ENCODE data around the gene VENTX.

GRCh38 chr10:133282846-133283390, 45.3 kb downstream of the VENTX start:
- TF ChIP-seq CTCF (IDR thresholded peaks at IDR 0.05) (no peak), EP300 (IDR thresholded peaks at IDR 0.05) (no peak), POLR2A (IDR thresholded peaks at IDR 0.05) (no peak)
